ENCODE results near the gene MAEL. TPM values are rescaled to one million over a fixed set of nuclear protein-coding genes. Genes with fewer than 3 reads are reported as not detected.
A peak's percentile ranks its signal among the peaks of the same experiment; 100 is the strongest.

MAEL gene
- total RNA-seq, 1 donor from 2014 or later = 0.24 TPM

- ATAC-seq = no peak
These were observed 67.6 kb downstream of the MAEL start for GRCh38 chr1:167056529-167057231.

GRCh38 chr1:167057241-167057688, 68.2 kb downstream of the MAEL start:
- ATAC-seq = peak; percentile 36

GRCh38 chr1:167059045-167059808, 70.1 kb downstream of the MAEL start:
- ATAC-seq = peak; percentile 45

- no peak for ATAC-seq
These were observed 70.7 kb downstream of the MAEL start for GRCh38 chr1:167059809-167060107.

GRCh38 chr1:167060141-167061072, 71.3 kb downstream of the MAEL start:
- no peak for ATAC-seq

- no peak for ATAC-seq
These were observed 72.0 kb downstream of the MAEL start for GRCh38 chr1:167061073-167061464.

- no peak for ATAC-seq
These were observed 75.5 kb downstream of the MAEL start for GRCh38 chr1:167064621-167065020.

GRCh38 chr1:167065471-167065870, 76.4 kb downstream of the MAEL start:
- no peak for ATAC-seq

- ATAC-seq = peak; percentile 87
These were observed 77.4 kb downstream of the MAEL start for GRCh38 chr1:167066333-167067122.

- ATAC-seq = no peak
These were observed 78.8 kb downstream of the MAEL start for GRCh38 chr1:167067904-167068303.

- no peak for ATAC-seq
These were observed 79.7 kb downstream of the MAEL start for GRCh38 chr1:167068761-167069160.

GRCh38 chr1:167071286-167071685, 82.2 kb downstream of the MAEL start:
- ATAC-seq = no peak

Other genes with a start within 250 kb of the MAEL start
- gene POGK, start 149.8 kb upstream of the MAEL start, total RNA-seq = 21.0 TPM
- gene TADA1, start 113.0 kb upstream of the MAEL start, total RNA-seq = 7.1 TPM
- gene ILDR2, start 13.7 kb upstream of the MAEL start, total RNA-seq = 0.08 TPM
- gene GPA33, start 101.1 kb downstream of the MAEL start, total RNA-seq = not detected
- not detected for gene STYXL2, start 104.8 kb downstream of the MAEL start, total RNA-seq
- gene POU2F1, start 231.6 kb downstream of the MAEL start, total RNA-seq = 9.4 TPM